ENCODE measurements around the gene FYN. TPM values are rescaled to one million over a fixed set of nuclear protein-coding genes. Genes with fewer than 3 reads are reported as not detected.

Gene FYN
- polyA plus RNA-seq, 3 donors: 88.4 to 149 (median 114) TPM

DNA sequence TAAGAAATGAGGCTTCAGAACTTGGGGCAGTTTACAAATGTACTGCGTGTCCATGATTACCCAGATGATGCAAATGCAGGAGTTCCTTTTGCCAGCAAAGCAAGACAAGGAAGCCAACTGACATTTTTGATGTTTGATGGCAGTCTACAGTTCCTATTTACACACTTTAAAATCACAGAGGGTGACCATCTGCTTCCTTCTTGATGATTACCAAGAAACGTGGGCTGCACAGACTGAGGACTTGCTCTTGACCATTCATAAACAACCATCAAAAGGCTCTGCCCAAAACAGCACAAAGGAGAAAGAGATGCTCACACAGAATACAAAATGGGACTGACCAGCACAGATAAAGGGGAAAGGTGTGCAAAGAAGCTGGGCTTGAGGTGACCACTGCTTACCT lies 187.7 kb downstream of the FYN start:
- Histone ChIP-seq H3K4me3 (replicated peaks in 1 of 3; ENCODE audit: low read depth in 2 of 3, low read length in 3 of 3) (no peak overlapping the region), H4K20me1 (ENCODE audit: insufficient read depth, low read length) (peaks cover 72% of the 10 kb centered on the region), H3K9me3 (replicated peaks in 1 of 2; ENCODE audit: control insufficient read depth in 1 of 2, insufficient read depth in 1 of 2, low read length in 2 of 2) (no peaks in the 10 kb centered on the region), H3K4me1 (ENCODE audit: control insufficient read depth in 1 of 2, insufficient read depth in 2 of 2, low read length in 2 of 2) (no peaks in the 10 kb centered on the region), H3K27me3 (ENCODE audit: control insufficient read depth in 2 of 2, insufficient read depth in 2 of 2, low read length in 2 of 2) (no peaks in the 10 kb centered on the region), H3K4me2 (replicated peaks; ENCODE audit: extremely low read depth, low read length, poor library complexity, severe bottlenecking) (no peak overlapping the region), H2AFZ (ENCODE audit: insufficient read depth, low read depth, low read length, poor library complexity, severe bottlenecking) (no peak overlapping the region), H3K36me3 (replicated peaks in 1 of 2; ENCODE audit: control insufficient read depth in 1 of 2, insufficient read depth in 2 of 2, low read length in 2 of 2) (peaks cover 89 to 98% of the 10 kb centered on the region in 2 donors), H3K79me2 (ENCODE audit: insufficient read depth, low read length) (no peaks in the 10 kb centered on the region), H3K27ac (ENCODE audit: low read depth in 1 of 2, low read length in 2 of 2) (no peak overlapping the region), H3K9ac (ENCODE audit: insufficient read depth, low read length, poor library complexity, severe bottlenecking) (no peak overlapping the region)
- no CpG with 5 or more reads among the region's 2 CpGs for whole genome bisulfite sequencing (ENCODE audit: insufficient coverage)
- Mint-ChIP-seq H3K4me1 (no peaks in the 10 kb centered on the region), H3K27ac (peak overlapping the region in 3 of 7 donors; percentile 3 to 22 (median 22)), H3K36me3 (peaks cover 91 to 97% of the 10 kb centered on the region in 2 donors), H3K27me3 (ENCODE audit: low read depth in 3 of 3) (peaks cover 0 to 2% (median 0%) of the 10 kb centered on the region in 3 donors), H3K4me3 (no peak overlapping the region), H3K9me3 (no peaks in the 10 kb centered on the region)
- DNase-seq: no peak
- TF ChIP-seq CTCF (IDR thresholded peaks at IDR 0.05): no peak
- intact Hi-C loops (cut with micrococcal nuclease): no loop called here

GRCh38 chr6:111685058-111685457 lies 188.2 kb downstream of the FYN start:
- no peaks in the 10 kb centered on the region for H3K27me3 ChIP-seq (ENCODE audit: control insufficient read depth in 2 of 2, insufficient read depth in 2 of 2, low read length in 2 of 2)
- H3K27ac ChIP-seq (ENCODE audit: low read depth in 1 of 2, low read length in 2 of 2): no peak overlapping the region
- peaks cover 75% of the 10 kb centered on the region for H4K20me1 ChIP-seq (ENCODE audit: insufficient read depth, low read length)
- no peak overlapping the region for H2AFZ ChIP-seq (ENCODE audit: insufficient read depth, low read depth, low read length, poor library complexity, severe bottlenecking)
- Mint-ChIP-seq H3K4me3 (no peak overlapping the region), H3K27me3 (ENCODE audit: low read depth in 3 of 3) (peaks cover 0 to 2% (median 0%) of the 10 kb centered on the region in 3 donors), H3K9me3 (no peaks in the 10 kb centered on the region), H3K4me1 (no peaks in the 10 kb centered on the region), H3K27ac (peak overlapping the region in 1 of 7 donors; percentile 22), H3K36me3 (peaks cover 91 to 97% of the 10 kb centered on the region in 2 donors)
- TF ChIP-seq CTCF (IDR thresholded peaks at IDR 0.05): no peak
- H3K4me2 ChIP-seq (replicated peaks; ENCODE audit: extremely low read depth, low read length, poor library complexity, severe bottlenecking): no peak overlapping the region
- H3K9me3 ChIP-seq (replicated peaks in 1 of 2; ENCODE audit: control insufficient read depth in 1 of 2, insufficient read depth in 1 of 2, low read length in 2 of 2): no peaks in the 10 kb centered on the region
- no peak overlapping the region for H3K9ac ChIP-seq (ENCODE audit: insufficient read depth, low read length, poor library complexity, severe bottlenecking)
- H3K36me3 ChIP-seq (replicated peaks in 1 of 2; ENCODE audit: control insufficient read depth in 1 of 2, insufficient read depth in 2 of 2, low read length in 2 of 2): peaks cover 89 to 98% of the 10 kb centered on the region in 2 donors
- intact Hi-C loops (cut with micrococcal nuclease): no loop called here
- no peak overlapping the region for H3K4me3 ChIP-seq (replicated peaks in 1 of 3; ENCODE audit: low read depth in 2 of 3, low read length in 3 of 3)
- 0% methylated on average over 1 of the region's 7 CpGs for WGBS (ENCODE audit: insufficient coverage)
- H3K4me1 ChIP-seq (ENCODE audit: control insufficient read depth in 1 of 2, insufficient read depth in 2 of 2, low read length in 2 of 2): no peaks in the 10 kb centered on the region
- H3K79me2 ChIP-seq (ENCODE audit: insufficient read depth, low read length): no peaks in the 10 kb centered on the region
- no peak for DNase-seq

Measured in CD14-positive monocyte (primary cell).